HG02884 (cell line): ENCODE measurements around the gene TBRG4.

Source experiments
- ATAC-seq: cut with Tn5 transposase; IDR thresholded peaks from one replicate; pipeline ENCODE4 v1.9.1; 2021; ENCODE audit warnings: mild to moderate bottlenecking, moderate library complexity; ENCODE audit not compliant: unreplicated experiment

TBRG4 gene

GRCh38 chr7:45075871-45076796 is 35.4 kb downstream of the TBRG4 start:
- no peak for ATAC-seq

- no peak for ATAC-seq
Measured at GRCh38 chr7:45075355-45075644, 36.2 kb downstream of the TBRG4 start.

- no peak for ATAC-seq
Measured at GRCh38 chr7:45074528-45075354, 36.8 kb downstream of the TBRG4 start.

- ATAC-seq = no peak
Measured at GRCh38 chr7:45073786-45074527, 37.5 kb downstream of the TBRG4 start.

GRCh38 chr7:45073031-45073785 is 38.3 kb downstream of the TBRG4 start:
- no peak for ATAC-seq

- no peak for ATAC-seq
Measured at GRCh38 chr7:45072131-45073030, 39.1 kb downstream of the TBRG4 start.

- no peak for ATAC-seq
Measured at GRCh38 chr7:45071528-45071927, 40.0 kb downstream of the TBRG4 start.

- no peak for ATAC-seq
Measured at GRCh38 chr7:45070254-45070642, 41.2 kb downstream of the TBRG4 start.

GRCh38 chr7:45069444-45070253 is 41.8 kb downstream of the TBRG4 start:
- no peak for ATAC-seq

GRCh38 chr7:45068236-45069023 is 43.1 kb downstream of the TBRG4 start:
- no peak for ATAC-seq

GRCh38 chr7:45067582-45067981 is 43.9 kb downstream of the TBRG4 start:
- no peak for ATAC-seq

GRCh38 chr7:45066409-45066808 is 45.1 kb downstream of the TBRG4 start:
- ATAC-seq = no peak

GRCh38 chr7:45065031-45065995 is 46.2 kb downstream of the TBRG4 start:
- no peak for ATAC-seq

- no peak for ATAC-seq
Measured at GRCh38 chr7:45064047-45064725, 47.3 kb downstream of the TBRG4 start.

- no peak for ATAC-seq
Measured at GRCh38 chr7:45061806-45062425, 49.6 kb downstream of the TBRG4 start.

GRCh38 chr7:45061352-45061751 is 50.1 kb downstream of the TBRG4 start:
- no peak for ATAC-seq
